ENCODE data around the gene TMCC2. TPM values are rescaled to one million over a fixed set of nuclear protein-coding genes. Genes with fewer than 3 reads are reported as not detected.
"Not testable (repeated sequence)": the region's sequence is repeated elsewhere in the genome, so short reads cannot be mapped to it uniquely, and the experiment has no call there.

Gene TMCC2
- total RNA-seq, 6 donors from 2014 or later, result 1.3 to 7.2 (median 3.8) TPM

DNA sequence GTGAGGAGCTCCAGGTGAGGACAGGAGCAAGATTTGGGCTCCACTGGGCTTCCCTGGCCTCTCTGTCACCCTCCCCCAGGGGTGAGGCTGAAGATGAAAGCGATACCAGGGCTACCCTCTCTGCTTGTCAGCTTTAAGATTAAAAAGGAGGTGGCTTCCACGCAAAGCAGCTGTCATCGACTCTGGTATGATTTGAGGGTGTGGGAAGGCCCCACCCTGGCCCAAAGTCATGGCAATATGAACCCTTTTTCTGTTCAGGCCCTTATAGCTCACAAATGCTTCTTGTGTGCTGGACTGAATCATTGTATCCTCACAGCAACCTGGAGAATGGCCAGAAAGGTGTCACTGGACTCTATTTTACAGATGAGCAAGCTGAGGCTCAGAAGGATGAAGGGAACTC is 52.2 kb downstream of the TMCC2 start:
- H3K4me3 ChIP-seq, result no peak overlapping the region
- H3K27me3 ChIP-seq, result no peaks in the 10 kb centered on the region
- no peak for DNase-seq
- H3K36me3 ChIP-seq, result no peaks in the 10 kb centered on the region
- no peak for ATAC-seq (ENCODE audit: low FRiP score in 2 of 2)
- H3K27ac ChIP-seq, result no peak overlapping the region
- TF ChIP-seq EP300 (IDR thresholded peaks at IDR 0.05), result no peak
- TF ChIP-seq POLR2AphosphoS5 (IDR thresholded peaks at IDR 0.05), result no peak
- TF ChIP-seq CTCF (IDR thresholded peaks at IDR 0.05), result no peak
- TF ChIP-seq POLR2A (IDR thresholded peaks at IDR 0.05), result no peak
- H3K9me3 ChIP-seq, result no peaks in the 10 kb centered on the region
- peaks cover 12 to 24% (median 19%) of the 10 kb centered on the region in 4 donors for H3K4me1 ChIP-seq
- WGBS, 2 donors, result 85 to 88% methylated on average over 3 of the region's 3 CpGs

DNA sequence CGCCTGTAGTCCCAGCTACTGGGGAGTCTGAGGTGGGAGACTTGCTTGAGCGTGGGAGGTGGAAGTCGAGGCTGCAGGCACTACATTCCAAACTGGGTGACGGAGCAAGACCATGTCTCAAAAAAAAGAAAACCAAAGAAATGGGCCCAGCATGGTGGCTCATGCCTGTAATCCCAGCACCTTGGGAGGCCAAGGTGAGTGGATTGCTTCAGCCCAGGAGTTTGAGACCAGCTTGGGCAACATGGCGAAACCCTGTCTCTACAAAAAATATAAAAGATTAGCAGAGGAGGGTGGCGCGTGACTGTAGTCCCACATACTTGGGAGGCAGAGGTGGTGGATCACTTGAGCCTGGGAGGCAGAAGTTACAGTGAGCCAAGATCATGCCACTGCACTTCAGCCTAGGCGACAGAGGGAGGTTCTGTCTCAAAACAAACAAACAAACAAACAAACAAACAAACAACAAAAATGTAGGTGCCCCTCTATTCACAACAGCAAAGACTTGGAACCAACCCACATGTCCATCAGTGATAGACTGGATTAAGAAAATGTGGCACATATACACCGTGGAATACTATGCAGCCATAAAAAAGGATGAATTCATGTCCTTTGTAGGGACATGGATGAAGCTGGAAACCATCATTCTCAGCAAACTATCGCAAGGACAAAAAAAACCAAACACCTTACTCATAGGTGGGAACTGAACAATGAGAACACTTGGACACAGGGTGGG is 53.1 kb downstream of the TMCC2 start:
- not testable (repeated sequence) for DNase-seq; H3K4me3 ChIP-seq; H3K27me3 ChIP-seq; ATAC-seq (ENCODE audit: low FRiP score in 2 of 2); H3K36me3 ChIP-seq; H3K27ac ChIP-seq; H3K9me3 ChIP-seq
- 95 to 98% methylated on average over 10 of the region's 10 CpGs for WGBS, 2 donors
- H3K4me1 ChIP-seq, result peaks cover 16 to 24% (median 20%) of the 10 kb centered on the region in 4 donors

GRCh38 chr1:205283270-205284147 is 55.8 kb downstream of the TMCC2 start:
- H3K27ac ChIP-seq, result peak overlapping the region in 3 of 4 donors; percentile 74 to 76 (median 76)
- DNase-seq, result no peak
- no peak overlapping the region for H3K4me3 ChIP-seq
- no peaks in the 10 kb centered on the region for H3K36me3 ChIP-seq
- no peak for ATAC-seq (ENCODE audit: low FRiP score in 2 of 2)
- no peaks in the 10 kb centered on the region for H3K27me3 ChIP-seq
- WGBS, 2 donors, result 85 to 89% methylated on average over 15 of the region's 15 CpGs
- no peaks in the 10 kb centered on the region for H3K9me3 ChIP-seq
- peaks cover 36 to 50% (median 44%) of the 10 kb centered on the region in 4 donors for H3K4me1 ChIP-seq
- TF ChIP-seq POLR2A (IDR thresholded peaks at IDR 0.05) (no peak), EP300 (IDR thresholded peaks at IDR 0.05) (no peak), POLR2AphosphoS5 (IDR thresholded peaks at IDR 0.05) (no peak), CTCF (IDR thresholded peaks at IDR 0.05) (no peak)

DNA sequence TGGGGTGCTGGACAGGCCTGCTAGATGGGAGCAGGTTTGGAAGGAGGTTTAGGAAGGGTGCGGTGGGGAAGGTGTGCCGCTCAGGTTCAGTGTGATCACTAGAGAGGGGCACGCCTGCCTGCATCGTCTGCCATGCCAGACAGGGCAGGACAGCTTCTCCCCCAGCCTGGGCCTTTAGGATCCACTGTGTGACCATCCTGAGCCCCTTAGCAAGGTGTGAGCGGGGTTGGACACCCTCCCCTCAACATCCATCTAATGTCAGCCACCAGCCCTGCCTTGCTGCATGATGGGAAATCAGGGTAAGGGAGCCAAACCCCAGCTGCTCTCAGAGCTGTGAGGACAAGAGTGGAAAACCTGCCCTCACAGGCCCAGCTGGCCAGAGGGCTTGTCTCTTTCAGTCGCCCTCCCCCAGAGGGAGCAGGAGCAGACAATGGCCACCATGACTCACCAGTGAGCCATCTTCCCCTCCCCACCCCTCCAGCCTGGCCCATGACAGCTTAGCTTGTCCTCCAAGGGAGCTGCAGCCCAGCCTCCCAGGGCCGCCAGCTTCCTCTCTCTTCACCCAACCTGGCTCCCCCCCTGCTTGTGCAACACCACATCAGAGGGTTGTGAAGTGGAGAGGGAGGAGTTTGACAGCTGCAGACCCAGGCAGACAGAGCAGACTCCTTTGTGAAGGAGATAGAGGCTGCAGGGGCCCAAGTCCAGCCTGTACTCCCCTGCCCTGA is 56.8 kb downstream of the TMCC2 start:
- TF ChIP-seq CTCF (IDR thresholded peaks at IDR 0.05) (peak in 1 of 6 experiments; percentile 17), POLR2AphosphoS5 (IDR thresholded peaks at IDR 0.05) (peak; percentile 43 to 80), EP300 (IDR thresholded peaks at IDR 0.05) (peak in 1 of 4 donors; percentile 46), POLR2A (IDR thresholded peaks at IDR 0.05) (peak in 1 of 4 donors; percentile 35)
- DNase-seq, result peak in 1 of 2 donors; percentile 97
- no peaks in the 10 kb centered on the region for H3K9me3 ChIP-seq
- no peak overlapping the region for H3K4me3 ChIP-seq
- H3K36me3 ChIP-seq, result no peaks in the 10 kb centered on the region
- H3K27me3 ChIP-seq, result no peaks in the 10 kb centered on the region
- 63 to 76% methylated on average over 4 to 6 of the region's 7 CpGs for WGBS, 2 donors
- peak overlapping the region; percentile 60 to 76 (median 75) for H3K27ac ChIP-seq
- peaks cover 38 to 54% (median 49%) of the 10 kb centered on the region in 4 donors for H3K4me1 ChIP-seq
- peak; percentile 91 to 95 for ATAC-seq (ENCODE audit: low FRiP score in 2 of 2)

Data from upper lobe of left lung (tissue), 6 donors.